C4-2B (cell line): ENCODE data around the gene TSPEAR.

Source experiments
- H3K27ac ChIP-seq: fragments of 450-650 bp; 2 replicates; pipeline ENCODE4 v1.5.1; 2017
- CTCF ChIP-seq: fragments of 450-650 bp; conservative IDR thresholded peaks from 2 replicates; pipeline ENCODE4 v1.5.1; 2017; ENCODE audit warnings: mild to moderate bottlenecking
- ZFX ChIP-seq: fragments of 450-650 bp; IDR thresholded peaks from 2 replicates; pipeline ENCODE4 v1.6.1; 2017

The TSPEAR gene

GRCh38 chr21:44594406-44594916, 116.9 kb downstream of the TSPEAR start:
- H3K27ac ChIP-seq, result no peak overlapping the region
- TF ChIP-seq CTCF, result no peak
- TF ChIP-seq ZFX, result no peak

GRCh38 chr21:44593598-44594405, 117.6 kb downstream of the TSPEAR start:
- TF ChIP-seq CTCF (no peak), ZFX (no peak)
- no peak overlapping the region for H3K27ac ChIP-seq

- peak within 1 kb of the TSS; percentile 54 for H3K27ac ChIP-seq
- no peak for TF ChIP-seq ZFX
- no peak for TF ChIP-seq CTCF
Observed at GRCh38 chr21:44592446-44593311, 118.7 kb downstream of the TSPEAR start, which contains the start of gene KRTAP10-6. KRTAP10-6 (minus strand) TSS chr21:44592505; CDS start chr21:44592484, 21 bp downstream.

GRCh38 chr21:44591801-44592130, 119.6 kb downstream of the TSPEAR start:
- H3K27ac ChIP-seq, result peak overlapping the region; percentile 54

GRCh38 chr21:44590897-44591800, 120.2 kb downstream of the TSPEAR start:
- peak overlapping the region; percentile 54 for H3K27ac ChIP-seq

- TF ChIP-seq CTCF, result no peak
- no peak for TF ChIP-seq ZFX
- H3K27ac ChIP-seq, result no peak overlapping the region
Observed at GRCh38 chr21:44590311-44590721, 121.1 kb downstream of the TSPEAR start.

- no peak overlapping the region for H3K27ac ChIP-seq
- TF ChIP-seq ZFX, result no peak
- no peak for TF ChIP-seq CTCF
Observed at GRCh38 chr21:44589586-44590305, 121.6 kb downstream of the TSPEAR start.
